Thyroid gland (tissue), 4 donors: ENCODE results near the gene AGPAT4. TPM values are rescaled to one million over a fixed set of nuclear protein-coding genes. Genes with fewer than 3 reads are reported as not detected.
A peak's percentile ranks its signal among the peaks of the same experiment; 100 is the strongest.

Experiments
- DNase-seq, 2 donors: peaks; one replicate each; pipeline ENCODE4 v3.0.0-alpha.2; 2019
- H3K27ac ChIP-seq, 3 donors: fragments of 200-600 bp; sonication (generic); 1 replicate in 2 of 3; 2 replicates in 1 of 3; pipeline ENCODE4 v1.5.1; 2016 to 2019; ENCODE audit warnings: mild to moderate bottlenecking in 1 of 3, moderate library complexity in 1 of 3
- H3K27me3 ChIP-seq: fragments of 200-600 bp; sonication (generic); one replicate; pipeline ENCODE4 v1.5.1; 2019
- H3K36me3 ChIP-seq, 2 donors: fragments of 200-600 bp; sonication (generic); one replicate each; pipeline ENCODE4 v1.5.1; 2016 to 2019
- H3K4me1 ChIP-seq, 2 donors: fragments of 200-600 bp; sonication (generic); one replicate each; pipeline ENCODE4 v1.5.1; 2017 to 2019
- H3K4me3 ChIP-seq, 3 donors: fragments of 200-600 bp; sonication (generic); replicated peaks in 1 of 3; 1 replicate in 2 of 3; 2 replicates in 1 of 3; pipeline ENCODE4 v1.5.1; 2016; ENCODE audit warnings: mild to moderate bottlenecking in 1 of 3
- H3K9me3 ChIP-seq: fragments of 200-600 bp; sonication (generic); one replicate; pipeline ENCODE4 v1.5.1; 2017
- POLR2A ChIP-seq, 2 donors: fragments of 450-650 bp; IDR thresholded peaks; one replicate each; pipeline ENCODE4 v1.6.1; 2017; ENCODE audit warnings: antibody characterized with exemption in 2 of 2, mild to moderate bottlenecking in 2 of 2, moderate library complexity in 1 of 2
- WGBS, 2 donors: methylation state at CpG; one replicate each; pipeline ENCODE4 v1.1.5; 2017; 5-methylcytosine and 5-hydroxymethylcytosine counted together
- intact Hi-C: fragments of 100-400 bp; cut with DNase I; formaldehyde crosslinking; loops from one replicate; pipeline ENCODE4 v1.15.1; 2023
- total RNA-seq, 4 donors: library from RNA; depleted of rRNA; stranded (reverse); fragments of >200 nt; gene quantifications; one replicate each; pipeline ENCODE4 v1.2.3, GENCODE V29; 2016
- TF ChIP-seq, protein P1 (sequence below), 6 experiments: fragments of 200-600 bp in 3 of 6; fragments of 450-650 bp in 3 of 6; sonication (generic) in 3 of 6; IDR thresholded peaks; one replicate each; pipeline ENCODE4 v1.5.1; 2016 to 2019; ENCODE audit warnings: antibody characterized with exemption in 6 of 6, mild to moderate bottlenecking in 2 of 6, inconsistent platforms in 1 of 6, moderate library complexity in 1 of 6

The AGPAT4 gene
- total RNA-seq, 4 donors from 2014 or later, result 6.1 to 12.8 (median 6.9) TPM

DNA sequence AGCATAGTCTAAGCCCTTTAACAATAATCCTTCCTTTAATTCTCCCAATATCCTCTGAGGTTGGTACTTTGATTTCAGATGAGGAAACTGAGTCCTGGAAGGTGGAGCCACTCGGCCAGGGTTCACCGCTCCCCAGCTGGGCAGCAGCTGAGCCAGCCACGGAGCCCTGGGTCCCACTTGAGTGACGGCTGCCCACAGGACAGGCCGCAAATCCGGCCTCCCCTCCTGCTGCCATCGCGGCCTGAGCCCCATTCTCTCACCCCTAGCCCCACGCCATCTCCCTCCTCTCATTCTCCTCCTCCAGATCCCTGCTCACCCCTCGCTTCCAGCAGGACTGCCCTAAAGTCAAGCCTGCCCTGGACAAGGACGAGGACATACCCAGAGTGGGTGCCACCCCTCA is 41.4 kb downstream of the AGPAT4 start:
- intact Hi-C loops, result no loop called here
- TF ChIP-seq POLR2A (IDR thresholded peaks at IDR 0.05), result no peak
- TF ChIP-seq, protein P1, sequence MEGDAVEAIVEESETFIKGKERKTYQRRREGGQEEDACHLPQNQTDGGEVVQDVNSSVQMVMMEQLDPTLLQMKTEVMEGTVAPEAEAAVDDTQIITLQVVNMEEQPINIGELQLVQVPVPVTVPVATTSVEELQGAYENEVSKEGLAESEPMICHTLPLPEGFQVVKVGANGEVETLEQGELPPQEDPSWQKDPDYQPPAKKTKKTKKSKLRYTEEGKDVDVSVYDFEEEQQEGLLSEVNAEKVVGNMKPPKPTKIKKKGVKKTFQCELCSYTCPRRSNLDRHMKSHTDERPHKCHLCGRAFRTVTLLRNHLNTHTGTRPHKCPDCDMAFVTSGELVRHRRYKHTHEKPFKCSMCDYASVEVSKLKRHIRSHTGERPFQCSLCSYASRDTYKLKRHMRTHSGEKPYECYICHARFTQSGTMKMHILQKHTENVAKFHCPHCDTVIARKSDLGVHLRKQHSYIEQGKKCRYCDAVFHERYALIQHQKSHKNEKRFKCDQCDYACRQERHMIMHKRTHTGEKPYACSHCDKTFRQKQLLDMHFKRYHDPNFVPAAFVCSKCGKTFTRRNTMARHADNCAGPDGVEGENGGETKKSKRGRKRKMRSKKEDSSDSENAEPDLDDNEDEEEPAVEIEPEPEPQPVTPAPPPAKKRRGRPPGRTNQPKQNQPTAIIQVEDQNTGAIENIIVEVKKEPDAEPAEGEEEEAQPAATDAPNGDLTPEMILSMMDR (IDR thresholded peaks at IDR 0.05), result no peak
- DNase-seq, result no peak
- Histone ChIP-seq H3K4me3 (no peak overlapping the region), H3K27ac (no peak overlapping the region), H3K4me1 (peaks cover 8 to 12% of the 10 kb centered on the region in 2 donors), H3K27me3 (no peaks in the 10 kb centered on the region), H3K9me3 (no peaks in the 10 kb centered on the region), H3K36me3 (no peaks in the 10 kb centered on the region)
- WGBS, 2 donors, result 95 to 97% methylated on average over 11 of the region's 11 CpGs

DNA sequence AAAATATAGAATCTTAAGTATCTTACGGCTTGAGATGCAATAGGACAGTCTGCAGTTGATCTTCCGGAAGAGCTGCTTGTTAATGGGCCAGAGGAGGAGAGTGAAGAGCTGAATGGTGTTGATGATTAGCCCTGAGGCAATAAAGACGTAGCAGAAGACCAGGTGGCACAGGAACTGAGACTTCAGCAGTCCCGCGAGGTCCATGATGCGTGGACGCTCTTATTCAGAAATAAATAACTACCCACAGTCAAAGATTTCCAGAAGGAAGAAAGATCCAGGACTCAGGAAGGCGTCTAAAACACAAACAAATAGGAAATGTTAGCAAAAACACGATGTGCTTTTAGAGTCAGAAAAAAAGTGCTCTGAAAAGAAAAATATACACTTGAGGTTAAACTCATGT is 41.9 kb downstream of the AGPAT4 start:
- Histone ChIP-seq H3K4me1 (peaks cover 8 to 12% of the 10 kb centered on the region in 2 donors), H3K27ac (no peak overlapping the region), H3K27me3 (no peaks in the 10 kb centered on the region), H3K9me3 (no peaks in the 10 kb centered on the region), H3K4me3 (no peak overlapping the region), H3K36me3 (no peaks in the 10 kb centered on the region)
- TF ChIP-seq, protein P1 (IDR thresholded peaks at IDR 0.05), result no peak
- no peak for TF ChIP-seq POLR2A (IDR thresholded peaks at IDR 0.05)
- no peak for DNase-seq
- intact Hi-C loops, result no loop called here
- WGBS, 2 donors, result 91 to 92% methylated on average over 9 of the region's 9 CpGs

DNA sequence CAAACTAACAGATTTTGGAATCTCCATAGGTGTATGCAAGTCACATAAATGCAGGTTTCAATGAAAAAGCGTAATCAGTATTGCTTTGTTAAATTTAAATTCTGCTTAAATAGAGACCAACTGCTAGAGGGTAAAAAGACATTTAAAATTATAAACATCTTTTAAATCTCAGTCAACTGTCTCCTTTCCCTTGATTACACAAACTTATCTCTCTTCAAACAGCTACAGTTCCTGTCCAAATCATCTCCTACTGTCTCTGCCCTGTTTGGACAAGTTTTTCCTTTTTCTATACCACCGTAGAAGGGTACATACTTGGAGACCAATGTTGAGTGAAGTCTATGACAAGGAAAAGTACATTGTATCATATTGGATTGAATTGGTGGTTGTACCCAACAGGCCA is 43.5 kb downstream of the AGPAT4 start:
- WGBS, 2 donors, result 84 to 95% methylated on average over 2 of the region's 2 CpGs
- Histone ChIP-seq H3K4me1 (peaks cover 8 to 16% of the 10 kb centered on the region in 2 donors), H3K4me3 (no peak overlapping the region), H3K27me3 (no peaks in the 10 kb centered on the region), H3K27ac (no peak overlapping the region), H3K36me3 (no peaks in the 10 kb centered on the region), H3K9me3 (no peaks in the 10 kb centered on the region)
- DNase-seq, result no peak
- TF ChIP-seq POLR2A (IDR thresholded peaks at IDR 0.05), result no peak
- TF ChIP-seq, protein P1 (IDR thresholded peaks at IDR 0.05), result no peak
- intact Hi-C loops, result no loop called here

DNA sequence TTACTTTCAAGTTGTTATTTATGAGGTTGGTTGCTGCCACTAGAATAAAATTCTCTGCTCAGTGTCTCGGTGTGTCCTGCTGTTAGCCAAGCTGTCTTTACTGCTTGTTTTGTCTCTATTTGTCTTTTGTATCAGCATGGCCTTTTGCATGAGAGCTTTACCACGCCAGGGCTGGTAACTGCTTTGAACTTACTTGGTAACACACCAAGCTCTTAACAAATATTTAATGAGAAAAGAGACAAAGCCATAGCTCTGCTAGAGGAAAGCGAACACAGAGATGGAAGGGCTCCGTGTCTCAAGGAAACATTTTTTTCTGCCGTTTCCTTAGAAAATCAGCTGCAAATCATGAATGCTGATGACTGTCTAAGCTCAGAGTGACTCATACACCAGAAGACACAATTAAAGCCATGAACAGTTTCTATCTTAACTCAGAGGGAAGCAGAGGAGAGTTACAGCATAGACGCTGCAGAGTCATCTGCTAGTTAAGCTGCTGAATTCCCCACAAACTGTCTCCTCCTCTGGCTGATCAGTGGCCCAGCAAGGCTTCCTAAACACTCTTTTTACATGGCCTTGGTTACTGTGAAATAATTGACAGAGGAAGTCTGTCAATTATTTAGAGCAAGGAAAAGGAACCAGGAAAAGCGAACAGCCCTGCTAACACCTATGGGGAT is 44.8 kb downstream of the AGPAT4 start:
- no peaks in the 10 kb centered on the region for H3K9me3 ChIP-seq
- TF ChIP-seq, protein P1 (IDR thresholded peaks at IDR 0.05), result no peak
- no peak for TF ChIP-seq POLR2A (IDR thresholded peaks at IDR 0.05)
- H3K4me3 ChIP-seq, result no peak overlapping the region
- peak overlapping the region in 1 of 3 donors; percentile 56 for H3K27ac ChIP-seq
- intact Hi-C loops, result no loop called here
- H3K4me1 ChIP-seq, result peaks cover 8 to 16% of the 10 kb centered on the region in 2 donors
- WGBS, 2 donors, result 72 to 79% methylated on average over 7 of the region's 7 CpGs
- DNase-seq, result no peak
- no peaks in the 10 kb centered on the region for H3K27me3 ChIP-seq
- no peaks in the 10 kb centered on the region for H3K36me3 ChIP-seq

DNA sequence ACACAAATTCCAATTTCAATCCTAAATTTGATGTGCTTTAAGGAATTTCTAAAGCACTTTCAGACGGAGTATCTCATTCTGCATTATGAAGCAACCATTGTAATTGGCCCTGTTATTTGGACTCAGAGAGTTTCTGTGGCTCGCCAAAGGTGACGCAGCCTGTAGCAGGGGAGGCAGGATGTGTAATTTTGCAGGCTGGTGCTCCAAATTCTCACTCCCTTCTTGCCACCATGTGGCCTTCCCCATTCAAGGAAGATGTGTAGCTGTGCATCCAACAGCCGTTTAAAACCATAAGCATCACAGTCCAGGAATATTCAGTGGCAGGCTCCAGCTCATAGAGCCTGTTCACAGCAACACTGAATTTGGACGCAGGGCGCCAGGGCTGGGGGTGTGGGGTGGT is 45.8 kb downstream of the AGPAT4 start:
- H3K36me3 ChIP-seq, result no peaks in the 10 kb centered on the region
- intact Hi-C loops, result no loop called here
- H3K27ac ChIP-seq, result no peak overlapping the region
- TF ChIP-seq, protein P1 (IDR thresholded peaks at IDR 0.05), result no peak
- no peak for TF ChIP-seq POLR2A (IDR thresholded peaks at IDR 0.05)
- WGBS, 2 donors, result 92 to 97% methylated on average over 6 of the region's 6 CpGs
- peaks cover 8 to 16% of the 10 kb centered on the region in 2 donors for H3K4me1 ChIP-seq
- no peaks in the 10 kb centered on the region for H3K9me3 ChIP-seq
- no peak for DNase-seq
- no peaks in the 10 kb centered on the region for H3K27me3 ChIP-seq
- H3K4me3 ChIP-seq, result no peak overlapping the region
